Measurements from ENCODE around the gene RAD21L1. TPM values are rescaled to one million over a fixed set of nuclear protein-coding genes. Genes with fewer than 3 reads are reported as not detected.

Gene RAD21L1
- total and polyA plus RNA-seq, 4 donors: 0.02 to 0.23 TPM; not detected in 2

- peaks cover 0 to 2% (median 0%) of the 10 kb centered on the region in 4 donors for H3K9me3 ChIP-seq (ENCODE audit: control insufficient read depth in 4 of 4, insufficient read depth in 3 of 4, low read length in 3 of 4)
- 94 to 95% methylated on average over 8 of the region's 8 CpGs for WGBS, 2 donors
- no peak overlapping the region for H3K9ac ChIP-seq (ENCODE audit: insufficient read depth in 1 of 2, low read length in 2 of 2)
- H3K4me3 ChIP-seq: no peak overlapping the region
- TF ChIP-seq CTCF (IDR thresholded peaks at IDR 0.05; ENCODE audit: control extremely low read depth, extremely low read depth): no peak
- peaks cover 0 to 12% (median 2%) of the 10 kb centered on the region in 5 donors for H3K4me1 ChIP-seq (ENCODE audit: control insufficient read depth in 5 of 5, insufficient read depth in 5 of 5, low read length in 5 of 5)
- peaks cover 0 to 1% (median 0%) of the 10 kb centered on the region in 4 donors for H3K36me3 ChIP-seq (ENCODE audit: control insufficient read depth in 4 of 4, insufficient read depth in 4 of 4, low read length in 4 of 4)
- ATAC-seq (ENCODE audit: insufficient read depth, low FRiP score) (no peak), DNase-seq (no peak)
- peaks cover 0 to 2% (median 0%) of the 10 kb centered on the region in 3 donors for H3K27me3 ChIP-seq (ENCODE audit: control insufficient read depth in 3 of 3, insufficient read depth in 3 of 3, low read length in 2 of 3)
- H3K27ac ChIP-seq (ENCODE audit: low read depth in 1 of 2, low read length in 1 of 2): no peak overlapping the region
Measured at GRCh38 chr20:1269235-1269634, 43.4 kb downstream of the RAD21L1 start.

- ATAC-seq (ENCODE audit: insufficient read depth, low FRiP score): no peak
- Histone ChIP-seq H3K4me1 (ENCODE audit: control insufficient read depth in 5 of 5, insufficient read depth in 5 of 5, low read length in 5 of 5) (peaks cover 0 to 12% (median 0%) of the 10 kb centered on the region in 5 donors), H3K27ac (ENCODE audit: low read depth in 1 of 2, low read length in 1 of 2) (no peak overlapping the region), H3K9ac (ENCODE audit: insufficient read depth in 1 of 2, low read length in 2 of 2) (no peak overlapping the region), H3K36me3 (ENCODE audit: control insufficient read depth in 4 of 4, insufficient read depth in 4 of 4, low read length in 4 of 4) (peaks cover 0 to 1% (median 0%) of the 10 kb centered on the region in 4 donors), H3K4me3 (no peak overlapping the region), H3K27me3 (ENCODE audit: control insufficient read depth in 3 of 3, insufficient read depth in 3 of 3, low read length in 2 of 3) (peaks cover 0 to 2% (median 0%) of the 10 kb centered on the region in 3 donors), H3K9me3 (ENCODE audit: control insufficient read depth in 4 of 4, insufficient read depth in 3 of 4, low read length in 3 of 4) (peaks cover 0 to 2% (median 0%) of the 10 kb centered on the region in 4 donors)
- no peak for TF ChIP-seq CTCF (IDR thresholded peaks at IDR 0.05; ENCODE audit: control extremely low read depth, extremely low read depth)
- DNase-seq: no peak
- 97% methylated on average over 3 of the region's 3 CpGs for WGBS, 2 donors
Measured at GRCh38 chr20:1269850-1270249, 44.0 kb downstream of the RAD21L1 start.

GRCh38 chr20:1272368-1273100 is 46.7 kb downstream of the RAD21L1 start:
- H3K4me3 ChIP-seq: no peak overlapping the region
- H3K27ac ChIP-seq (ENCODE audit: low read depth in 1 of 2, low read length in 1 of 2): no peak overlapping the region
- DNase-seq (no peak), ATAC-seq (ENCODE audit: insufficient read depth, low FRiP score) (no peak)
- 37 to 56% methylated on average over 6 of the region's 6 CpGs for WGBS, 2 donors
- no peak for TF ChIP-seq CTCF (IDR thresholded peaks at IDR 0.05; ENCODE audit: control extremely low read depth, extremely low read depth)
- peaks cover 0 to 2% (median 0%) of the 10 kb centered on the region in 4 donors for H3K9me3 ChIP-seq (ENCODE audit: control insufficient read depth in 4 of 4, insufficient read depth in 3 of 4, low read length in 3 of 4)
- peaks cover 0 to 1% (median 0%) of the 10 kb centered on the region in 4 donors for H3K36me3 ChIP-seq (ENCODE audit: control insufficient read depth in 4 of 4, insufficient read depth in 4 of 4, low read length in 4 of 4)
- H3K4me1 ChIP-seq (ENCODE audit: control insufficient read depth in 5 of 5, insufficient read depth in 5 of 5, low read length in 5 of 5): peaks cover 0 to 3% (median 0%) of the 10 kb centered on the region in 5 donors
- no peak overlapping the region for H3K9ac ChIP-seq (ENCODE audit: insufficient read depth in 1 of 2, low read length in 2 of 2)
- no peaks in the 10 kb centered on the region for H3K27me3 ChIP-seq (ENCODE audit: control insufficient read depth in 3 of 3, insufficient read depth in 3 of 3, low read length in 2 of 3)

Measured in lung (tissue), 12 donors.